Fibroblast of lung (primary cell): ENCODE results near the gene ATP8A1.

Source experiments
- EZH2 ChIP-seq: IDR thresholded peaks from 2 replicates; pipeline ENCODE4 v1.5.1; 2012; ENCODE audit warnings: low read length, control low read depth, mild to moderate bottlenecking; ENCODE audit errors: missing control alignments
- TF ChIP-seq, protein P1 (sequence below), 2 donors: IDR thresholded peaks in 1 of 2; conservative IDR thresholded peaks in 1 of 2; 1 replicate in 1 of 2; 2 replicates in 1 of 2; pipeline ENCODE4 v1.5.1; 2011 to 2012; ENCODE audit warnings: low read length in 2 of 2, control low read depth in 1 of 2, inconsistent platforms in 1 of 2, low read depth in 1 of 2, mild to moderate bottlenecking in 1 of 2

- TF ChIP-seq, protein P1, sequence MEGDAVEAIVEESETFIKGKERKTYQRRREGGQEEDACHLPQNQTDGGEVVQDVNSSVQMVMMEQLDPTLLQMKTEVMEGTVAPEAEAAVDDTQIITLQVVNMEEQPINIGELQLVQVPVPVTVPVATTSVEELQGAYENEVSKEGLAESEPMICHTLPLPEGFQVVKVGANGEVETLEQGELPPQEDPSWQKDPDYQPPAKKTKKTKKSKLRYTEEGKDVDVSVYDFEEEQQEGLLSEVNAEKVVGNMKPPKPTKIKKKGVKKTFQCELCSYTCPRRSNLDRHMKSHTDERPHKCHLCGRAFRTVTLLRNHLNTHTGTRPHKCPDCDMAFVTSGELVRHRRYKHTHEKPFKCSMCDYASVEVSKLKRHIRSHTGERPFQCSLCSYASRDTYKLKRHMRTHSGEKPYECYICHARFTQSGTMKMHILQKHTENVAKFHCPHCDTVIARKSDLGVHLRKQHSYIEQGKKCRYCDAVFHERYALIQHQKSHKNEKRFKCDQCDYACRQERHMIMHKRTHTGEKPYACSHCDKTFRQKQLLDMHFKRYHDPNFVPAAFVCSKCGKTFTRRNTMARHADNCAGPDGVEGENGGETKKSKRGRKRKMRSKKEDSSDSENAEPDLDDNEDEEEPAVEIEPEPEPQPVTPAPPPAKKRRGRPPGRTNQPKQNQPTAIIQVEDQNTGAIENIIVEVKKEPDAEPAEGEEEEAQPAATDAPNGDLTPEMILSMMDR (conservative IDR thresholded peaks at IDR 0.05 in 1 of 2, IDR thresholded peaks at IDR 0.05 in 1 of 2; ENCODE audit: low read depth in 1 of 2, low read length in 2 of 2) = no peak
- no peak for TF ChIP-seq EZH2
These were observed 26.0 kb downstream of the ATP8A1 start for GRCh38 chr4:42630908-42631307.
